NCI-H2227 (cell line): ENCODE results near the gene ELOA.
"Not testable (repeated sequence)": the region's sequence is repeated elsewhere in the genome, so short reads cannot be mapped to it uniquely, and the experiment has no call there.

Experiments
- DNase-seq: peaks from one replicate; lab custom pipeline; 2025; ENCODE audit not compliant: unreplicated experiment; lab: John Stamatoyannopoulos, UW

The ELOA gene

DNA sequence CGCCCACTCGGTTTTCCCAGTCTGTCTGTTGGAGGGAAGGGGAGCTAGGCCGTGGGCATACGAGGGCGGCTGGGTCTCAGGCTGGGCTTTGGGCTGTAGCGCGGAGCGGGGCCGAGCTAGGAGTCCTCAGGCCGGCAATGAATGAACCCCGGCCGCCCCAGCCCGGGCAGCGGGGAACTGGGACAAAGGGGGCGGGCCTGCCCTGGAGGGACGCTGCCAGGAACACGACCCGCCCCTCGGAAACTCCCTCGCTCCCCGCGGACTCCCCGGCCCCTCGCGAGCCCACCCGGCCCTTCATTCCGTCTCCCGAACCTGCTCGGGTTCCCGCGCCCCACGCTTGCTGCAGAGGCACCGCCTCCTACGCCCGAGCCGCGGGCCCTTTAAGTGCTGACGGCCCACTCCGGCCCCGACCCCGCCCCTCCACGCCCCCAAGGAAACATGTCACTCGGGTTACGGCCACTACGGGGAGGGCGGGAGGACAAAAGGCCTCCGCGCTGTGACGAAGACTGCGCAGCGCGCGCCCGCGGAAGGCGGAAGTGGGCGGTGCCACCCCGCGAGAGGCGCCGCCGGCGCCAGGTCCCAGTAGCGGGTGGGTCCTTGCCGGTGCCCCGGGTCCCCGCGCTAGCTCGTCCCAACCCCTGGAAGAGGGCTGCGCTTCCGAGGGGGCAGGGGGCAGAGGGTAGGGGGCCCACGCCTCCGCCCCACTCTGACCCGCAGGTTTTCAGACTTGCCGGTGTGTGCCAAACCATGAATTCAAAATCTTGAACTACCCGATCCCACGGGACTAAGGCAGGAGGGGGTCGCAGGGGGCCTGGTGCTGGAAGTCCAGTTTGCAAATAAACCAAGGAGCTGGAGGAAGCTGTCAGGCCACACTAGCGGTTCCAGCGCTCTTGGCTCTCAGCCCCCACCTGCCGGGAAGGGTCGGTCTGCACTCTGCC lies 57.4 kb downstream of the ELOA start, which contains the start of gene GALE:
Gene GALE (minus strand): TSS at position 355 of the 938 bp plus-strand sequence. CDS start 1,747 bp downstream, outside the sequence.
- DNase-seq: peak; percentile 96

DNA sequence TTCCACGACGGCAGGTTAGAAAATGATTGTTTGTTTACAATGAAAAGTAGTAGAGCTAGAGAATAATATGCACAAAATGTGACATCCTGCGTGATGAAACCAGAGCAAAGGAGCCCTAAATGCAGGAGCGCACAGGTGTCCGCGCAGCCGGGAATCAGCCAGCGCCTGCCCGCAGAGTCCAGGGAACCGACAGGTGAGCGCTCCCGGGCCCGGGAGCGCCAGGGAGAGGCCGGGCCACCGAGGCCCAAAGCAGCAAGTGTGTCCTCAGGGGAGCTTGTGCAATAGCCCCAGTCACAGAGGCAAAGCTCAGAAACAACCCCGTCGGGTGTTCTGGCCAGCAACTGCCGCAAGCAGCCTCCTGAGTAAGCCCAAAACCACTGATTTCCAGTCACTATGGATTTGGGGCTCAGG lies 58.1 kb downstream of the ELOA start:
- DNase-seq: peak; percentile 57

DNA sequence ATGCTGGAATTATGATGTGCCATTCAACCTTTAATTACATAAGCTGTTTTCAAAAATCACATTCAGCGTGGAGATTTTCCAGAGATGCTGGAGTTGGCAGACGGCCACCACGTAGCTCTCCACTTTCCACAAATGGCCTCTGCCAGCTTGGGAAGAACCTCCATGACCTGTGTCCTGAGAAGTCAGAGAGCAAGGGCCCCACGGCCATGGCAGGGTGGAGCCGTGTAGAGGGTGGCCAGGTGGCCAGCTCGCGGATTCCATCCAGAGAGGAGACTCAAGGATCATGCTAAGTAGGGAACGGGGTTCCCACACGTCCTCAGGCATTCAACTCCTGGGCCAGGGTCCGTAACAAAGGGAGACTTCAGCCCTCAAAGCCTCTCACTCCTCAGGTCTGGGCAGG lies 58.6 kb downstream of the ELOA start:
- peak; percentile 28 for DNase-seq

DNA sequence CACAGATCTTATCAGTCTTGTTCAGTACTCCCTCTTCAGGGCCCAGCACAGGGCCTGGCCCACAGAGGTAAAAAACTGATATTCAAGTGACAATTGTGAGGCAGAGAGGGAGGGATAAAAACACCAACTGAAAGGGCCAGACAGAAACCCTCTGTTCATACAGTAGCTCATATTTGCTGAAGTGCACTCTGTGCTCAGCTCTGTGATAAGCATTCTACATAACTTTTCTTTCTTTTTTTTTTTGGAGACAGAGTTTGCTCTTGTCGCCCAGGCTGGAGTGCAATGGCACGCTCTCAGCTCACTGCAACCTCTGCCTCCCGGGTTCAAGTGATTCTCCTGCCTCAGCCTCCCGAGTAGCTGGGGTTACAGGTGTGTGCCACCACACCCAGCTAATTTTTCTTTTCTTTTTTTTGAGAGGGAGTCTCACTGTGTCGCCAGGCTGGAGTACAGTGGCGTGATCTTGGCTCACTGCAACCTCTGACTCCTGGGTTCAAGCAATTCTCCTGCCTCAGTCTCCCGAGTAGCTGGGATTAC lies 59.6 kb downstream of the ELOA start:
- DNase-seq: not testable (repeated sequence)

DNA sequence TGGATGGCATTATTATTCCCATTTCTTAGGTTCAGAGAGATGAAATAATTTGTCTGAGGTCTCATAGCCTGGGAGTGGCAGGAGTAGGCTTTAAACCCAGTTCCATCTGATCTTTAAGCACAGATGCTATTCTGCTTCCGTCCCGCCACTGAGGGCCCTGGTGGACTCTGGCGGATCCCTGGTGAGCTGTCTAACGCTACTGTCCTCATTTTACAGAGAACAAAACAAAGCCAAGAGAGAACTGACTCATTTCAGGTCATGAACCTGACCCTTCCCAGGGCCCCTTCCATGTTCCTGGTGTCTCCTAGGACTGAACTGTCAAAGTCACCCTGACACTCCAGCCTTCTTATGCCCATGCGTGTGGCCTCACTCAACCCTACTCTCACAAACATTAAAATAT lies 60.4 kb downstream of the ELOA start:
- no peak for DNase-seq

DNA sequence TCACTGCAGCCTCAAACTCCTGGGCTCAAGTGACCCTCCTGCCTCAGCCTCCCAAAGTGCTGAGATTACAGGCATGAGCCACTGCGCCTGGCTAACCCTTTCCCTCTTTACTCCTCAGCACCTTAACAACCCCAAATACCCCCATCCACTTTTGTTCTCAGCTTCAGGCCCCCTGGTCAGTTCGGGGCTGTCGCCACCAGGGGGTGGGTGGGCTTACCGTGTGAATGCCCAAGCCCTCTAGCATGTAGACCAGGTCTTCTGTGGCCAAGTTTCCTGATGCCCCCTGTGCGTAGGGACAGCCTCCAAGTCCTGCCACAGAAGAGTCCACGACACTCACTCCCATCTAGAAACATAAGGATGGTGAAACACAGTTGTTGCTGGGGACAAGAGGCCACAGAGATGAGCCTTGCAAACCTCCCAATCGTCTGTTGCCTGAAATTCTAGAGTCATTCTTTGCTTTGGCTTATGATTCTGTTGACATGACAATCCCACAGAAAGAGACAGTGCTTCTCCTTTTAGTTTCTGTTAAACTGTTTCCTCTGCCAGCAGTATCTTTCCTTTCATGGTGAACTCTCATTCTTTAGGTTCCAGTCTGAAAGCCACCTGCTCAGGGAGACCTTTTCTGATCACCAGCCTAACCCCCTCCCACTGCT lies 61.0 kb downstream of the ELOA start:
- no peak for DNase-seq

DNA sequence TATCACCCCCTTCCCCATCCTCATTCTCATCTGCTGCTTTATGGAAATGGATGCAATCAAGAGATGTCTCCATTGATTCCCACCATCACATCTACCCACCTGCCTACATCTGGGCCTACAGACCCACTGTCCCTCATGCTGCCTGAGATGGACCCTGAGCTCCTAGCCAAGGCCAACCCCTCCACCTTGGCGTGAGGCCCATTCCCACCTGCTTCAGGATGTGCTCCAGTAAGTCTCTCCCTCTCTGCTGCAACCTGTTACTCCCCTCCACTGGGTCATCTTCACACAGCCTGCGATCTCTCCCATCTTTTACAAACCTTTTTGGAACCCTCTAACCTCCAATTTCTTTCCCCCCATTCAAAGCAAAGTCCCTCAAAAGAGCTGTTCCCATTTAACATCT lies 61.8 kb downstream of the ELOA start:
- no peak for DNase-seq

DNA sequence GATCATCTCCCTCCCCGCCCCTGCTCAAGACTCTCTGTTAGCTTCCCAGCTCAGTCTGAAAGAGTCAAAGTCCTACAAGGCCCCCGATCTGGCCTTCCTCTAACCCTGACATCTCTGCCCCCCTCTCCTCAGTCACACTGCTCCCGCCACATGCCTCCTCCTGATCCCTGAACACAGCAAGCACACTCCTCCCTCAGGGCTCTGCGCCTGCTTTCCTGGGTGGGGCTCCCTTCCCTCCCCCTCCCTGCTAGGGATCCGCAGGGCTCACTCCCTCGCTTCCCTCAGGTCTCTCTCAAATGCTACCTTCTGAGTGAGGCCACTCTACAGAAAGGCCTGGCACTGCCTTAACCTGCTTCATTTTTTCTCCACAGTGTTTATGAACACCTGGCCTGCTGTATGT lies 63.0 kb downstream of the ELOA start:
- DNase-seq: no peak

DNA sequence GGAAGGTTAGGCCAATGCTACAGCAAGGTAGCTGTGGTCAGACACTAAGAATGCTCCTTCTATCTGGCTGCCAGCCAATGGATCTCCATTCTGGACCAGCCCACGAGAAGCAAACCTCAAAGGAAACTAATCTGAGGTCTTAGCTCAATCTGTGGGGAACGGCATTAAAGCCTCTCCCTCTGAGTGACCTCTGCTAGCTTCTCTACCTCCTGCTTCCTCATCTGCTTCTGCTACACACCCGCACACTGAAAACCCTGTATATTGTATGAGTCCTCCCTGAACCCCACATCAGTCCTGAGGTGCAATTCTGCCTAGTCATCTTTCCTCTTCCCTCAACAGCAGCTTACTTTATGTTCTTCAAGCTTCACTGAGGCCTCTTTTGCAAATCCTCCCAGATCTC lies 64.2 kb downstream of the ELOA start:
- no peak for DNase-seq

DNA sequence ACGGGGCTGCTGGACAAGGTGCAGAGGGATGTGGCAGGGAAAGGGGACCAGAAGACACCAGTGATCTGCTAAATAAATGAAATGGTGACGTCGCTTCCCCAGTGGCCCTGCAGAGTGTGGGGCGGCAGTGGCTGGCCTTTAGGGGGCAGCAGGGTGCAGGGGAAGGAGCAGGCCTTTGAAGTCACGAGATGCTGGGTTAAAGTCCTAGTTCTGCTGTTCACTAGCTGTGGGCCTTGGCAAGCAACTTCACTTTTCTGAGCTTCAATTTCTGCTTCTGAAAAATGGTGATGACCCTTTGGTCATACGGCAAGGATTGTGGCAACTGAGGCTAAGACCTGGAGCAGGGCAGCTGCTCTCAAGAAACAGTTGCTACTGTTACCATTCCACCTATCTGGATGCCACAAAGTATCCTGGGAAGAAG lies 66.5 kb downstream of the ELOA start:
- peak; percentile 72 for DNase-seq

DNA sequence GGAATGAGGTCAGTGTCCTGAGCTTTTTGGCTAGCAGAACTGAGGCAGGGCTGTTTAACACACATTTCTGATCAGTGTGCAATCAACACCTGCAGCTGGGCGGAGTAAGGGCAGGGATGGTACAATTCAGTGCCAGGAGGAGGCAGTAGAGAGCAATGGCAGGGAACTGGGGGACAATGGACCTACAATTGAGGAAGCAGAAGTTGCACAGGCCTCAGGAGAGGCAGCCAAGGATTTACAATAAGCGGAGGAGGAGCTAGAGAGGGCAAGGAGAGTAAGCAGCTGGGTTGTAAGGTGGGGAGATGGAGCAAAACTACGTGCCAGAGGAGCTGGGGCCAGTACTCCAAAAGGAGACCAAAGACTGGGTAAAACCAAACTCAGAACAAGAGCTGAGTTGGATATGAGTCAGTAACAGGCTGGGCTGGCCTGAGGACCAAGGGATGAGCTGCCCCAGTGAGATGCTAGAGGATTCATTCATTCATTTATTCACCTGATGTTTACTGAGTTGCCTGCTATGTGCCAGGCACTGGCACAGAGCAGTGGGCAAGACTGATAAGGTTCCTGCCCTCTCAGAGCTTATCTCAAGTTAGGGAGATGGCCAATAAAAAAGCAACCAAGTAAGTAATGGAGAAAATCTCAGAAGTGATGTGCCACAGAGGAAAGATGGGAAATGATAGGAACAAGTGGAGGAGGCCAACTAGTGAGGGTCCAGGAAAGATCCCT lies 67.7 kb downstream of the ELOA start:
- DNase-seq: peak; percentile 52
